H1 (cell line): ENCODE measurements around the gene CRTC3.
"Not testable (repeated sequence)": the region's sequence is repeated elsewhere in the genome, so short reads cannot be mapped to it uniquely, and the experiment has no call there.

Source experiments
- RXRA ChIP-seq: IDR thresholded peaks from 2 replicates; pipeline ENCODE4 v1.6.1; 2011; ENCODE audit warnings: low read depth, mild to moderate bottlenecking, low read length, moderate library complexity; ENCODE audit not compliant: insufficient read depth
- TEAD4 ChIP-seq: IDR thresholded peaks from 2 replicates; pipeline ENCODE4 v1.6.1; 2012; ENCODE audit warnings: low read depth, low read length, inconsistent platforms, mixed read lengths

- TF ChIP-seq TEAD4, RXRA: not testable (repeated sequence)
Measured at GRCh38 chr15:90513893-90514292, 15.8 kb upstream of the CRTC3 start.
